LHCN-M2 (cell line): ENCODE data around the gene OSBPL10. TPM values are rescaled to one million over a fixed set of nuclear protein-coding genes. Genes with fewer than 3 reads are reported as not detected.

ENCODE experiments used
- DNase-seq: peaks from one replicate; pipeline ENCODE4 v3.0.0-alpha.2; 2012; ENCODE audit warnings: low read depth
- total RNA-seq: library from RNA; depleted of rRNA; stranded (reverse); fragments of >200 nt; gene quantifications from 2 replicates; pipeline ENCODE4 v1.2.3, GENCODE V29; 2014

Gene OSBPL10
- total RNA-seq, 1 experiment from 2014 or later = 48.2 TPM

DNA sequence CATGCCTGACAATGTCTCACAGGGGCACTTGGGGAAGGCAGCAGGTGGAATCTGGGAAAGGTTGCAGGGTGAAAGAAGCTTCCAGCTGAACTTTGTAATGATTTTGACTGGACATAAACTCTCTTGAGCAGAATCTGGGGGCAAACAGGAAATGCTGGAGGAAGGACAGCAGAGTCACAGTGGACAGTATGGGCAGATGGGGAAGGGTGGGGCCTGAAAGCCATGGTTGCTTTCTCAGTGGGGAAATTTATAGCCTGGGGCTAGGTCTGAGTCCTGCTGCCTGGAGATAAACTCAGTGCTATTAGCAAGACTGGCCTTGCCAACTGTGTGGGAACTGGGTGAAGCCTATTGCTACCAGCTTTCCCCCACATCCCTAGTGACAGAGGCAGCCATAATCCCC is 203.2 kb downstream of the OSBPL10 start:
- no peak for DNase-seq

DNA sequence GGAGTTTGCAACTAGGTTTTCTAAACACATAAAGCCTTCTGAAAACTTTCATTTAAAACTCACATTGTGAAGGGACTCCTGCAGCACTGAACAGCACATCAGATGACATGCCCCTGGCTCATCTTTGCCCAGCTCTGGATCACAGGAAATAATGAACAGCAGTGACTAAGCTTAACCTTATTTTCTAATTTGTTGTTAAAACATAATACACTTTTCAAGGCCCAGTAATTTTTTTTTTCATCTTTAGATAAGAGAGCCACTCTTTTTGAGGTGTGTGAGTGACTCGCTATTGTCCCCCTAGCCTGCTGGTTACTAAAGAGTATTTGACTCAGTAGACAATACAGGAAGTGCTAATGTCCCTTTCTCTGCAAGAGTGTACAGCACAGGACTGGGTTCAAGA is 204.0 kb downstream of the OSBPL10 start:
- DNase-seq = peak; percentile 18

DNA sequence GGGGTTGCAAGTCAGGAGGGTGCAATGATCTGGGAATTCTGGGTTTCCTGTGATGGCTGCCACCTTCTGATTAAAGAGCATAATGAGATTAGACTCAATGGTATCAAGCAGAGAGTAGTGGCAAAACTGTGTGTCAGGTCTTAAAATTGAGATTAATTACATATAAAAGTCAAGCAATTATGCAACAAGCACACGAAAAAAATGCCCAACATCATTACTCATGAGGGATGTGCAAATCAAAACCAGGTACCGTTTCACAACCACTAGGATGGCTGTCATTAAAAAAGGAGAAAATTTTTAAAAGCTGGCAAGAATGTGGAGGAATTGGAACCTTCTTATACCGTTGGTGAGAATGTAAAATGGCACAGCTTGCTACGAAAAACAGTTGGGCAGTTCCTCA is 205.0 kb downstream of the OSBPL10 start:
- no peak for DNase-seq

DNA sequence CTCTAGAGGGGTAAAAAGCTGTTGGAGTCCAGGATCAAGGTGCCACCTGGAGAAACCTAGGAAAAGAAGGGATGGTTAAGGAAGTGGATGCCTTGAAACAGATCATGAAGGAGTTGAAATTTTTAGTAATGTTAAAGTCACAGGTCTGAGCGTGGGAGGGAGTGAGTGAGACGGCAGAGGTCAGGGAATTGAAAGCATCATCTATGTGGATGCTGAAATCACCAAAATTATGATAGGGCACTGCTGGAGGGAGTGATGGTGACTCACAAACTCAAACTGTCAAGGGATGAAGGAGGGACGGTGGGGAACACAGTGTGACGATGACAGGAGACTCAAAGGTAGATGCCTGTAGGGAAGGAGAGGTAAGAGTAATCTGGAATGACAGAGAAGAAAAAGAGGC is 205.7 kb downstream of the OSBPL10 start:
- no peak for DNase-seq

DNA sequence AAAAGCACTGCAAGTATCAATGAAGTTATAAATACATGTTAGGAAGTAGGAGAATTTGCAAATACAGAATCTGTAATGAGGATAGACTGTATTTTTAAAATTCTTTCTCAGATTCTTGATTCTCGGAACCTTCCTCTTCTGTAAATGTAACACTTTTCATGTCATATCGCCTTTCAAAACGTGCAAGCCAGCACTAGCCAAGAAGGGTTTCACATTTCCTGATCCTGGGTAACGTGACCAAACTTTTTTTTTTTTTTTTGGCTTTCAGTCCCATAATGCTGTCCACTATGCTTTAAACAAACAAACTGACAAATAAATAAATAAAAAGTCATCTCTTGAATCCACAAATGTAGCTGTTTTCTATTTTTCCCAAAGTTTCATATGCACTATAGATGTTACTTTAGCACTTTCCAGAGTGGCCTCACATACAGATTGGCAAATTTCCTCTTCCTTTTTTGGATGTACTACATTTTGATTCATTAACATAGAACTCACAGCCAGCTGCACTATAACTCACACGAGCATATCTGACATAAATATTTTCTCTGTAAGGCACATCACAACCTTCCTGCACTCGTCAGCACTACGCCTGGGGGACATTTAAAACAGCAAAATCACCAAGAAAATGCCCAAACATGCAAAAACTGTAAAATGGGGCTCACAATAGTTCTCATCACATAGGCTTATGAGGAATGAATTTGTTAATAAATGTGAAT is 208.1 kb downstream of the OSBPL10 start:
- DNase-seq = no peak

- DNase-seq = no peak
Measured at GRCh38 chr3:31772272-31772671, 208.8 kb downstream of the OSBPL10 start.

GRCh38 chr3:31770822-31771326 is 210.2 kb downstream of the OSBPL10 start:
- DNase-seq = peak; percentile 27

DNA sequence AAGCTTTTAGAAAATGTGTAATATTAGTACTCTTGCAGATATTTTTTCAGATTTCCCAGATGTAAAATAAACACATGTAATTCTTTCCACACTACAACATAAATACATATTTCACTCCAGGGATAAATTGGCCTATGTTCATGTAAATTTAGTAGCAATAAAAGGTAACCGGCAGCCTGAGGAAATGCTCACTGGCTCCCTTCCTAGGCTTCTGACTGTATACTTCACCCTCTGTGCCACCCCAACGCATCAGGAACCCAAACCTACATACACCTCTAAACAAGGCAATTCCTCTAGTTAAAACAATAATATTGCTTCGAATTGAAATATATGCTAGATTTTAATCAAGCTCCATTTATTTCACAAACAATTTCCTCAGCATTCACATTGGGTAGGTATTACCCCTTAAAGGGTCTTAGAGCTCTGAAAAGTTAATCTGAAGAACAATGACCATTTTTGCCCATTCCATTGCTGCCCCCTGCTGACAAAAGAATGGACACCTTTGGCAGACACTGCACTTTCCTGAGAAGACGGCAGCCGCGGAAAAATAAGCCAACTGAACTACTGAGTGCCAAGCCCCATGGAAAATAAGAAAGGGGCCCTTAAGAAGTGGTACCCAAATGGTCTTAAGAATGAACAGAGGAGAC is 212.5 kb downstream of the OSBPL10 start:
- DNase-seq = peak; percentile 46

DNA sequence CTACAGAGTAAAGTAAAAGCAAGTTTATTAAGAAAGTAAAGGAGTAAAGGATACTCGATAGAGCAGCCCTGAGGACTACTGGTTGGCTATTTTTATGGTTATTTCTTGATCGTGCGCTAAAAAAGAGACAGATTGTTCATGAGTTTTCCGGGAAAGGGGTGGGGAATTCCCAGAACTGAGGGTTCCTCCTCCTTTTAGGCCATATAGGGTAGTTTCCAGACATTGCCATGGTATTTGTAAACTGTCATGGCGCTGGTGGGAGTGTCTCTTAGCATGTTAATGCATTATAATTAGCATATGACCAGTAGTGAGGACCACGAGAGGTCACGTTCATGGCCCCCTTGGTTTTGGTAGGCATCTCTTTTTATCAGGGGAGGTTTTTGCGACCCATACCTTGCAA is 213.1 kb downstream of the OSBPL10 start:
- DNase-seq = no peak

DNA sequence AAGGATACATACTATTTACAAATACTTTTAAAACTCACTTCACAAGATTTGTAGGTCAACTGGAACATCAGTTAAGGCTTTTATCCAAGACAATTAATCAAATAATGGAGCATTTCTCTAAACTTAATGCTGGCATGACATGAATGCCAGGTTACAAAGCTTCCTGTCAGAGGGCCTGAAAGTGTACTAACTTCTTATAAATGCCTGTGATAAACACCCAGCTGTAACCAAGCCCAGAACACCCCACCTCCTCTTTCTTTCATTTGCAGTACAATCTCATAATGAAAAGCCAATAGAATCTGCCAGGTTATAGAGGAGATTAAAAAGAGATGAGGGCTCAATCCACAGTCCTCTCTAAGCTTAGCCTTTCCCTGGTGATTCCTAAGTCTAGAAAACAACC is 214.4 kb downstream of the OSBPL10 start:
- DNase-seq = no peak

DNA sequence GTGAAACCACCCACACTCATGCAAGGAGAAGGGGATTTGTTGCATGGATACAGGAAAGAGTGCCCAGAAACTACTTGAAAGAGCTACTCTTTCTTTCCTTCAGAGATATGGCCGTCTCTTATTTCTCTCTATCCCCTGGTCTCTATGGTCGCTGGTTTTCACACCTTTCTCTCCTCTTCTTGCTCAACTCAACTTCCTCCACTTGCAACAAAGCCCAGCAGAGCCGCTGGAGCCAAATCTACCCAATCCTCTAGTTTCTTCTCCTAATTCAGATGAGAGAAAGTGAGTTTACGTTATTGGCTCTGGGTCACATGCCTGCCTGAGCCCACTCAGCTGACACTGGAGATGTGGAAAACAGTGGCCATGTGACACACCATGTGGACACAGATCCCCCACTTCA is 215.2 kb downstream of the OSBPL10 start:
- no peak for DNase-seq

- DNase-seq = no peak
Measured at GRCh38 chr3:31763731-31764130, 217.3 kb downstream of the OSBPL10 start.

GRCh38 chr3:31762888-31763351 is 218.1 kb downstream of the OSBPL10 start:
- no peak for DNase-seq

GRCh38 chr3:31762097-31762764 is 218.8 kb downstream of the OSBPL10 start:
- no peak for DNase-seq

- DNase-seq = no peak
Measured at GRCh38 chr3:31760654-31761053, 220.4 kb downstream of the OSBPL10 start.

GRCh38 chr3:31758322-31758965 is 222.6 kb downstream of the OSBPL10 start:
- DNase-seq = no peak

GRCh38 chr3:31755926-31756658 is 225.0 kb downstream of the OSBPL10 start:
- no peak for DNase-seq

DNA sequence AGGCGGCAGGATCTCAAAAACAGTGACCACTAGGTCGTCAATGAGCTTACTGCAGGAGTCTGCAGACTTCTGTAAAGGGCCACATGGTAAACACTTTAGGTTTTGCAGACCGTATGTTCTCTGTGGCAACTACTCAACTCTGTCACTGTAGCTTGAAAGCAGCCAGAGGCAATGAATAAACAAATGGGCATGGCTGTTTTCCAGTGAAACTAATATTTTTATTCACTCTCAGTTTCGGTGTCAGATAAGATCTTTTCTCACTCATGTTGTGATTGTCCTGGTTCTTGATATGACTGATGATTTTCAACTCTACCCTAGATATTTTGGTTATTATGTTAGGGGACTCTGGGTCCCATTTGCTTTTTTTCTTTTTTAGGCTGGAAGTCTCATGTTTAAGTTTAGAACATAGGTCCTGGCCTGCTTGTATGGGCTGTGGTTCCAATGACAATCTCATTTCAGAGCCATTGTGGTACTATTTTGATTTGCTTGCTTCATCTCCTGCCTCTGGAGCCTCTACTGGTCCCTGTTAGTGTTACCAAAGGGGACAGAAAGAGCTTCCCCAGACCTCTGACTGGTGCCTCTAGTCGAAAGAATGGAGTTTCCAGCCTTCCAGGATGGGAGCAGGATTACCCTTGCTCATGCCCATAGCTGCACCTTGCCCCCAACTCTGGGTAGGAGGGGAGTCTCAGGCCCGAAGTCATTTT is 226.3 kb downstream of the OSBPL10 start:
- DNase-seq = no peak

GRCh38 chr3:31753050-31753425 is 228.0 kb downstream of the OSBPL10 start:
- no peak for DNase-seq

DNA sequence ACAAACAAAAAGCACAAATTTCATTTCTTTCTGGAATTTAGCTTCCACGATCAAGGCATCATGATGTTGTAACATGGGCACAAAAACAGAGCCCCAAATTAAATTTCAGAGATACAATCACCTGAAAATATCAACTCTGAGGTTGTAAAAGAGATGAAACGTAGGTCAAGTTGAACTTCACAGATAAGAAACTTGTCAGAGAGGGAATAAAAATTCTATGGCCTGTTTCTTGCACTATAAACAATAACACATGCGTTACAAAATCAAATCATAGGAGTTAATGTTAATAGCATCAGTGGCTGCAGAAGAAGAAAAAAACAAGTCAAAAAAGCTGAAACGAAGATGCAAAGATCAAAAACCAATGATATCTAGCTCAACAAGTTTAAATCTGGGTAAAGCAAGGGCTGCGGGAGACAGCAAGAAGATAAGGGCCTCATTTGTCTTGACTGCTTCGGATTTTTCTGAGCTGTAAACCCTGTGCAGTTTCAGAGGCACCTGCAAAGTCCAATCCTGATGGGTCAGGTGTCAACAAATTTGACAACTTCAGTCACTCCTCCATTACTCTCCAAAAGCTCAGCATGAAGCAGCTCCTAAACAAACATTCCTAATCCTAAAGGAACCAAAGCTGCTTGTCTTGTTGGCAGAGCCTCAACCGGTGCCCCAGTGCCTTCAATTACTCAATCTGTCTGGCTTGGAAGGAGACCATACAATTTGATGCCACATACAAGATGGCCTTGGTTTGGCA is 228.6 kb downstream of the OSBPL10 start:
- no peak for DNase-seq
